NT2/D1 (cell line): ENCODE measurements around the gene C9orf43.

Experiments used
- SUZ12 ChIP-seq: IDR thresholded peaks from 2 replicates; pipeline ENCODE4 v1.6.1; 2011; ENCODE audit not compliant: insufficient read length, insufficient read depth; ENCODE audit errors: extremely low read depth
- YY1 ChIP-seq: IDR thresholded peaks from 2 replicates; pipeline ENCODE4 v1.6.1; 2011; ENCODE audit not compliant: insufficient read length, insufficient read depth
- ZNF274 ChIP-seq: IDR thresholded peaks from 2 replicates; pipeline ENCODE4 v1.6.1; 2011; ENCODE audit warnings: mild to moderate bottlenecking, low read depth, low read length

GRCh38 chr9:113462781-113463286 is 52.3 kb downstream of the C9orf43 start:
- no peak for TF ChIP-seq ZNF274
- TF ChIP-seq YY1 = no peak
- no peak for TF ChIP-seq SUZ12
